HuH-7.5 (cell line): ENCODE data around the gene SGMS1.

Source experiments
- DNase-seq: peaks from one replicate; pipeline ENCODE4 v3.0.0; 2011; ENCODE audit warnings: low spot score

Gene SGMS1

GRCh38 chr10:50397312-50398140 is 226.2 kb downstream of the SGMS1 start:
- DNase-seq, result no peak

DNA sequence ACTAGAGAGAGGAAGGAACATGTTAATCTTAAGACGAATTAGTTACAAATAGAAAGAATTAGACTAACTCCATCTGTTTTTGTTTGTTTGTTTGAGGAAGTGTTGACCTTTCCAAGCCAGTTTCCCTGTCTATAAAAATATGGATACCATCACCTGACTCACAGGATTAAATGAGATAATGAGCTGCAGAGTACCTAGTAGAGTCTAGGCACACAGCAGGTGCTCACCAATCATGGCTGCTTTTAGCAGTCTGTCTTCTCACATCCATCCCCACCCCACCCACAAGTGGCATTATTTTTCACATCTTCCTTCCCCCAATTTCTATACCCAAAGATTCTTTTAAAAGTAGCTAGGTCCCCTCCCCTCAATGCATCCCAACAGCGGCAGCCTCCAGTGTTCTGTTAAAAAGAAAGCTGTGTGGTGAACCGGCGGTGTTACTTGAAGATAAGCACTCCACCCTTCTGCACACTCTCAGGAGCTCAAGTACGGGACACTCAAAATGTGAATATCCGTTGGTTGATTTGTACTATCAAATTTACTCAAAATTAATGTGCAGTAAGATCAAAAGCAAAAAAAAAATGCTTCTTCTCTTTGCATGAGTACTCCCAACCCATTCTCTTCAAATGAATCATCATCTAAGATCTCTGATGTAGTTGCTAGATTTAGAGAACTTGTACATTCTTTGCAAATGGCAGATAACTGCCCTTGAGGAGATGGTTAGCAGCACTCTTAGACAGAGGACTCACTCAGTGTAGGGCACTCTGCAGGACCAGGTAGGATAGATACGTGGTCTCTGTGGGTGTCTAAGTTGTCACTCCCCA is 227.1 kb downstream of the SGMS1 start:
- DNase-seq, result no peak

GRCh38 chr10:50395851-50396250 is 227.9 kb downstream of the SGMS1 start:
- no peak for DNase-seq

DNA sequence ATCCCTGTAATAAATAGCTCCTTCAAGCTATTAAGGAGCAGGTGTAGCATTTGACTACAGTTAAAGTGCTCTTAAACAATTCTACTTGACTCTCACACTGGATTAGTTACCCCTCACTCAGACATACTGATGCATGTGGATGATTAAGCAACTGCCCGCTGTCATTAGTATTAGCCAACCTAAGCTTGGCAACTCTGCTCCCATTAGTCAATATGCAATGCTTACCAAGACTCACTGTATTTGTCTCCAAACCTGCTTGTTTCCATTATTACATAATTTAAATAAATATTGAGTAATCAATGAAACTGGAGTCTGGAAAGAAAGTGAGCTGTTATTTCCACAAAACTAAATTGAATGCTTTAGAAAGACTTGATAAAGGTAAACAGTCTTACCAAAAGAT is 228.5 kb downstream of the SGMS1 start:
- no peak for DNase-seq

GRCh38 chr10:50394832-50395231 is 228.9 kb downstream of the SGMS1 start:
- DNase-seq, result no peak

- no peak for DNase-seq
Measured at GRCh38 chr10:50393784-50394467, 229.8 kb downstream of the SGMS1 start.

GRCh38 chr10:50392966-50393718 is 230.6 kb downstream of the SGMS1 start:
- DNase-seq, result no peak

DNA sequence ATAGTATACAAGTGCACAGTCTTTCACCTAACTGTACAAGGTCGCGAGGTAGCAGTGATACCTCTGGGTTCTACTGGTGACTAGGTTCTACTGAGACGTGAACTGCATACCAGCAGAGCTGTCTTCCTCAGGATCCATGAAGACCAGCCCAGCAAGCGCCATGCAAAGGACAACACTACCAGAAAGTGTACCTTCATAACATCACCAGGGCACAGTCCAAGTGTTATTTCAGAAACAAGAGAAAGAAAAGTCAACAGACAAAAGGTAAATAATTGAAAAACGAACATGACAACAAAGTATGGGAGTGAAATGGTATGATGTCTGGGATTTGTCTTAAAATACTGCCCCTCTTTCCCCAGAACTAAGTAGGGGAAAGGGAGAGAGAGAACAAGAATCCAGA is 231.3 kb downstream of the SGMS1 start:
- no peak for DNase-seq

DNA sequence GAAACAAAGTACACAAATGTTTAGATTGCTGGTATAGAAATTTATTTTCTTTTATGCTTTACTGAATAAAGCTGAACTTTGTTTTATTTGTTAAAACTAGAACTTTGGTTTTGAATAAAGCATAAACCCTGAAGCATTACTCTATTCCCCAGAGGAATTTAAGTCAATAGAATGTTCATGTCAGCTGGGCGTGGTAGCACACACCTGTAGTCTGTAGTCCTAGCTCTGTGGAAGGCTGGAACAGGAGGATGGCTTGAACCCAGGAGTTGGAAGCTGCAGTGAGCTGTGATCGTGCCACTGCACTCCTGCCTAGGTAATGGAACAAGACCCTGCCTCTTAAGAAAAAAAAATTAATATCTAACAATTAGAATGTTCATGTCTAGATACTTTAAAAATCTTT is 233.5 kb downstream of the SGMS1 start:
- DNase-seq, result no peak

GRCh38 chr10:50388181-50388580 is 235.6 kb downstream of the SGMS1 start:
- DNase-seq, result no peak

GRCh38 chr10:50387732-50388073 is 236.1 kb downstream of the SGMS1 start:
- DNase-seq, result no peak

GRCh38 chr10:50387007-50387731 is 236.6 kb downstream of the SGMS1 start:
- DNase-seq, result no peak

DNA sequence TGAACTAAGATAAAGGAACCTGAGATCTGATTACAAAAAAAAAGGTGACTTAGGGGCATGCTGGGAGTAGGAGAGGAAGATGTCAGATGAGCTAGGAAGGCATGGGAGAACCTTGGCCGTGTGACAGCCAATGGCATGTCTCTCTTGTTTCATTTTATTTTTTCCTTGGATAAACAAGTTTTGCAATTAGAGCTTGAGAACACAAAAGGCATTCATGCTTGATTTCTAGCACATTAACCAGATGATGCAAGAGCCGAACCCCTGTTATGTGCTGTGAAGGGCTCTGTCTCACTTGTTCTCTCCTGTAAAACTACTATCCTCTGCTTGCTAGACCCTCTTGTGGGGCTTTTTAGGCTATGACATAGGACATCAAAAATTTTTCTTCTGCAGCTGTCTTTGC is 238.1 kb downstream of the SGMS1 start:
- DNase-seq, result no peak

- no peak for DNase-seq
Measured at GRCh38 chr10:50384898-50385297, 238.9 kb downstream of the SGMS1 start.

DNA sequence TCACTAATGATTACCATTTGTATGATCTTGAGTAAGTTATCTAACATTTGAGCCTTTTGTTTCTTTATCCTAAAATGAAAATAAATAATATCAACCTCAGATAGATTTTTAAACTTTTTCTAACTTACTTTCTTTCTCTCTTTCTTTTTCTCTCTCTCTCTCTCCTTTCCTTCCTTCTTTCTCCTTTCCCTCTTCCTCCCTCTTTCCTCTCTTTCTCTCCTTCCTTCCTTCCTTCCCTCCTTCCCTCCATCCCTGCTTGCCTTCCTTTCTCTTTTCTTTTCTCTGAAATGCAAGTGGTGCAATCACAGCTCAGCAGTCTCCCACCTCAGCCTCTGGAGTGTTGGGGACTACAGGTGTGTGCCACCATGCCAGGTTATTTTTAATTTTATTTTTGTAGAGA is 239.5 kb downstream of the SGMS1 start:
- no peak for DNase-seq

GRCh38 chr10:50382576-50383023 is 241.2 kb downstream of the SGMS1 start:
- no peak for DNase-seq

DNA sequence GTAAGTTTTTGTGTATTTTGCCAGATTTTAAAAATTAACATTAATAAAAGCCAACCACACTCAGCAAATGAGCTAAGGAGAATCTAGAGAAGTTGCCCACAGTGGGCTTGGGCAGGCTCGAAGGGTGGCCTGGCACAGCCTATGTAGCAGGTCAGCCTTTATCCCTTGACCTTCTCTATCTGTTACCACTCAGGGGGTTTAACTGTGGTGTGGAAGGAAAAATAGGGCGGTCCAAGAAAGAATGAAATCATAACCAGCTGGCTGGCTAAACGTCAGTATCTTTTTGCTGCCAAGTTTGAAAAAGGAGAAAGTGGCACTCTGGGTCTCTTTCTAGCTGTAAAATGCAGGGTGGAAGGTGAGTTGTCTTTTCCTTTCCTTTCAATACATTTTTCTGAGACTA is 242.1 kb downstream of the SGMS1 start:
- no peak for DNase-seq

DNA sequence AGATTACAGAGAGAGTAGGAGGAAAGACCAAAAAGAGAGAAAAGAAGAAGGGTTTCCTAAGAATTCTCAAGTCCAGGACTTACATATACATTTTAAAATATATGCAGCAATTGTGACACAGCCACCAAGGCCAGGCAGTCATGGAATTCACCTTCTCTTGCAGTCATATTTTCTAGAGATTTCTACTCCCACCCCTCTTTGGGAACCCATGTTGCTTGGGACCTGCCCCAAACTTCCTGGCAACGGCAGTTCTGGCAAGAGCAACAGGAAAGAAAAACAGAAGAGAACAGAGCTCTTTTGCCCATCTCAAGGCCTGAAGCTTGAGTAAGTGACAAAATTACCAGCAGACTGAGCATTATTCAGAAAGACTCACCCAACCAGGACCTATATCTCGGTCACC is 244.1 kb downstream of the SGMS1 start:
- DNase-seq, result no peak

DNA sequence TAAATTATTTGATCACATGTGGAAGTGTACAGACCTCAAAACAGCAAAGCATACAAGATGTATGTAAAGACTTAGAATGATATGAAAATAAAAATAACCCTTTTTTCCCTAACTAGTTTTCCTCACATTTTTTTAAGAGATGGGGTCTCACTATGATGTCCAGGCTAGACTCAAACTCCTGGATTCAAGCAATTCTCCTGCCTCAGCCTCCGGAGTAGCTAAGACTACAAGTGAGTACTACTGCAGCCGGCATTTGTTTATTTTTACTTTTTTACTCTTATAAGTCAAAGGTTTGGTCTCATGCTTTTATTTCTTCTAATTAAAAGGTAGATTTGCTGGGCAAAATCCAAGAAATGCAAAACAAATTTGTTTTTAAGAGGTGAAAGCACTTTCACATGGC is 248.0 kb downstream of the SGMS1 start:
- no peak for DNase-seq

- DNase-seq, result no peak
Measured at GRCh38 chr10:50375051-50375452, 248.7 kb downstream of the SGMS1 start.

GRCh38 chr10:50373821-50374501 is 249.8 kb downstream of the SGMS1 start:
- DNase-seq, result no peak
